Measurements from ENCODE around the gene SPACA5B. TPM values are rescaled to one million over a fixed set of nuclear protein-coding genes. Genes with fewer than 3 reads are reported as not detected.

SPACA5B gene
- total and polyA plus RNA-seq, 2 experiments from 2014 or later: not detected

- no peak for ATAC-seq
Measured at GRCh38 chrX:48083706-48084105, 46.7 kb upstream of the SPACA5B start.

More at GRCh38 chrX:48083706-48084105, 46.7 kb upstream of the SPACA5B start:
- no peak for TF ChIP-seq ZNF114 (CRISPR knock-in tag; IDR thresholded peaks at IDR 0.05)
- no peak for TF ChIP-seq EZH2 (IDR thresholded peaks at IDR 0.05; ENCODE audit: low read depth, unreplicated experiment)
- no peak for TF ChIP-seq JUNB (IDR thresholded peaks at IDR 0.05; ENCODE audit: unreplicated experiment)
- TF ChIP-seq STAT1 (IDR thresholded peaks at IDR 0.05; ENCODE audit: unreplicated experiment): no peak
- no peak for TF ChIP-seq EZH2phosphoT487 (IDR thresholded peaks at IDR 0.05; ENCODE audit: unreplicated experiment)
- no peak for TF ChIP-seq CREB1 (CRISPR knock-in tag; IDR thresholded peaks at IDR 0.05; ENCODE audit: low read depth)
- TF ChIP-seq CTCF (conservative IDR thresholded peaks at IDR 0.05; ENCODE audit: low read depth in 2 of 2): no peak
- TF ChIP-seq ZNF331 (CRISPR knock-in tag; IDR thresholded peaks at IDR 0.05; ENCODE audit: low read depth): no peak
- no peak for TF ChIP-seq ZNF462 (CRISPR knock-in tag; IDR thresholded peaks at IDR 0.05)
- no peak for TF ChIP-seq NANOG (IDR thresholded peaks at IDR 0.05; ENCODE audit: borderline replicate concordance)
- TF ChIP-seq ETS1 (IDR thresholded peaks at IDR 0.05): no peak
- TF ChIP-seq REST (IDR thresholded peaks at IDR 0.05; ENCODE audit: unreplicated experiment): no peak
- TF ChIP-seq POLR2AphosphoS5 (IDR thresholded peaks at IDR 0.05; ENCODE audit: low read depth): no peak
- Histone ChIP-seq H3F3A (replicated peaks; ENCODE audit: low read depth) (no peaks in the 10 kb centered on the region), H3K27me3 (ENCODE audit: insufficient read depth) (no peaks in the 10 kb centered on the region), H3K79me2 (replicated peaks; ENCODE audit: insufficient read depth) (no peaks in the 10 kb centered on the region), H3K9me2 (ENCODE audit: insufficient read depth) (no peaks in the 10 kb centered on the region), H3K4me1 (ENCODE audit: insufficient read depth) (no peaks in the 10 kb centered on the region), H3K36me3 (ENCODE audit: insufficient read depth) (no peaks in the 10 kb centered on the region), H4K20me1 (replicated peaks; ENCODE audit: insufficient read depth) (no peaks in the 10 kb centered on the region), H2AFZ (no peak overlapping the region), H3K4me3 (no peak overlapping the region), H3K27ac (ENCODE audit: low read depth) (no peak overlapping the region), H3K4me2 (no peak overlapping the region)
- H3K4me1 Mint-ChIP-seq: no peaks in the 10 kb centered on the region
- no peak overlapping the region for H3K27ac Mint-ChIP-seq
- no peaks in the 10 kb centered on the region for H3K36me3 Mint-ChIP-seq (ENCODE audit: low read depth)
- no peaks in the 10 kb centered on the region; the same call in 2 of the 3 replicates for H3K9me3 Mint-ChIP-seq
- DNase-seq (ENCODE audit: low spot score): no peak
- peaks cover 8% of the 10 kb centered on the region for H3K27me3 Mint-ChIP-seq (ENCODE audit: insufficient read depth, low read depth, poor library complexity)
- H3K4me3 Mint-ChIP-seq: no peak overlapping the region

Data from GM23338 (cell line).